Measurements from ENCODE around the gene NAPSA.
"Not testable (repeated sequence)": the region's sequence is repeated elsewhere in the genome, so short reads cannot be mapped to it uniquely, and the experiment has no call there.

NAPSA gene

DNA sequence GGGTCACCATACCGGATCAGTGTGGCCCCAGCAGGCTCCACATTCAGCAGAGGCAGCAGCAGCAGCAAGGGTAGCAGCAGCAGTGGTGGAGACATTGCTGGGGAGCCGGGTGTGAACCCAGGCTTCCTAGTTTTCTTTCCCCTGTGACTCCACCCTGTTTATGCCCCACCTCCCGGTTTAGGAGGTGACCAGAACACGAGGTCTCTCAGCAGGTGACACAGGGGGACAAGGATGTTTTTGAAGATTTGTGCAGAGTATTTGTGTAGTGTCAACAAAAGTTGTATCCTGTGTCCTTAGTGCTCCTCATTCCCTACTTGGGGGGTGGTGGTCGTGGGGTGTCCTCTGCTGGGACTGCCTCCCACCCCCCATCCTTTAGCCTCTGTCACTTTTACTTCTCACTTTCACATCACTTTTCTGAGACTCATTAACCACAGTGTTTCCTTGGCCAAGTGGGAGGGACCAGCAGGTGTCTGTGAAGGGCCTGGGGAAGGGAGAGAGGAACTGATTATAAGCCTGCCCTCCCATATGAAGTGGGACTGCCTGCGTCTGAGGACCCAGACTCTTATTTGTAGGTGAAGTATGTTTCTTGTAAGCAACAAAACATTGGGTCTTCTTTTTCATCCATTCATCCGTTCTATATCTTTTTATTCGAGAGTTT lies 20.6 kb downstream of the NAPSA start:
- H3K27ac ChIP-seq (ENCODE audit: low read depth in 2 of 2, low read length in 2 of 2): no peak overlapping the region
- H3K4me3 ChIP-seq (ENCODE audit: low read length in 2 of 2): peak overlapping the region in 1 of 2 donors; percentile 48

DNA sequence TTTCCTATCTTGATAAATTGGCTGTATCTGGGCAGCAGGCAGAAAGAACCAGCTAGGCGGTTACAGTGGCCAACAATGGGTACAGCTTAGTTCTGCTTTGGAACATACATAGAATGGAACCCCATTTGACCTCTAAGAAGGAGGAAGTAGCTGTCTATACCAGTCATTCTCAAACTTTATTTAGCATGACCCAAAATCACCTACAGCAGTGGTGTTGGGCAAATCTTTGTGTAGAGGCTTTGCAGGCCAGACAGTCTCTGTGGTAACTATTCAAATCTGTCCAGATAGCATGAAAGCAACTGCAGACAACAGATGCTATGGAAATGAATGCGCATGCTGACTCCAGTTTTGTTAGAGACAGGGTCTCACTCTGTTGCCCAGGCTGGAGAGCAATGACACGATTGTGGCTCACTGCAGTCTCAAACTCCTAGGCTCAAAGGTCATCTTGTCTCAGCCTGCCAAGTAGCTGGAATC lies 24.3 kb downstream of the NAPSA start:
- no peak overlapping the region for H3K4me3 ChIP-seq (ENCODE audit: low read length in 2 of 2)

More for the DNA sequence above, 20.6 kb downstream of the NAPSA start:
- H3K9me3 ChIP-seq (ENCODE audit: control insufficient read depth in 2 of 2, low read length in 2 of 2): peaks cover 5% of the 10 kb centered on the region in 2 donors
- H3K27me3 ChIP-seq (ENCODE audit: control insufficient read depth in 2 of 2, insufficient read depth in 2 of 2, low read length in 2 of 2): no peaks in the 10 kb centered on the region
- H3K9ac ChIP-seq (ENCODE audit: low read depth in 1 of 2, low read length in 2 of 2): peak overlapping the region in 1 of 2 donors; percentile 47
- no peaks in the 10 kb centered on the region for H3K4me1 ChIP-seq (ENCODE audit: control insufficient read depth in 2 of 2, insufficient read depth in 2 of 2, low read length in 2 of 2)
- H3K36me3 ChIP-seq (ENCODE audit: control insufficient read depth in 2 of 2, insufficient read depth in 2 of 2, low read length in 2 of 2): no peaks in the 10 kb centered on the region

DNA sequence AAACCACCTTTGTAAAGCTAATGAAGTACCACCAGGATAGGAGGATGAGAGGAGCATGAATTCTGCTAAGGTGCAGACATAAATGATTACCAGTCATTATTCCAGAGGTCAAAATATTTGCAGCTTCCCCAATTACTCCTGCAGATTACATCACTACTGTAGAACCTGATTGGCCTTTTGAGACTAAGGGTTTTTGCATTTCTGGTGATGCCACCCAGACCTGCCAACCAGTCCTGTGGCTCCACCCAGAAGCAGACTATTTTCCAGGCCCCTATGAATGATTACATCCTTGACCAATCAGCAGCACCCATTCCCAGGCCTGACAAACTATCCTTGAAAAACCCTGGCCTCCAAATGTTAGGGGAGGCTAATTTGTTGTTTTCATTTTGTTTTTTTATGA lies 25.1 kb downstream of the NAPSA start:
- Histone ChIP-seq H3K4me1 (ENCODE audit: control insufficient read depth in 2 of 2, insufficient read depth in 2 of 2, low read length in 2 of 2) (no peaks in the 10 kb centered on the region), H3K27me3 (ENCODE audit: control insufficient read depth in 2 of 2, insufficient read depth in 2 of 2, low read length in 2 of 2) (no peaks in the 10 kb centered on the region), H3K4me3 (ENCODE audit: low read length in 2 of 2) (no peak overlapping the region), H3K9me3 (ENCODE audit: control insufficient read depth in 2 of 2, low read length in 2 of 2) (peaks cover 5% of the 10 kb centered on the region in 2 donors), H3K9ac (ENCODE audit: low read depth in 1 of 2, low read length in 2 of 2) (no peak overlapping the region), H3K27ac (ENCODE audit: low read depth in 2 of 2, low read length in 2 of 2) (no peak overlapping the region), H3K36me3 (ENCODE audit: control insufficient read depth in 2 of 2, insufficient read depth in 2 of 2, low read length in 2 of 2) (no peaks in the 10 kb centered on the region)

More for the DNA sequence above, 24.3 kb downstream of the NAPSA start:
- Histone ChIP-seq H3K9ac (ENCODE audit: low read depth in 1 of 2, low read length in 2 of 2) (no peak overlapping the region), H3K36me3 (ENCODE audit: control insufficient read depth in 2 of 2, insufficient read depth in 2 of 2, low read length in 2 of 2) (no peaks in the 10 kb centered on the region), H3K27ac (ENCODE audit: low read depth in 2 of 2, low read length in 2 of 2) (no peak overlapping the region), H3K27me3 (ENCODE audit: control insufficient read depth in 2 of 2, insufficient read depth in 2 of 2, low read length in 2 of 2) (no peaks in the 10 kb centered on the region), H3K4me1 (ENCODE audit: control insufficient read depth in 2 of 2, insufficient read depth in 2 of 2, low read length in 2 of 2) (no peaks in the 10 kb centered on the region), H3K9me3 (ENCODE audit: control insufficient read depth in 2 of 2, low read length in 2 of 2) (peaks cover 5% of the 10 kb centered on the region in 2 donors)

DNA sequence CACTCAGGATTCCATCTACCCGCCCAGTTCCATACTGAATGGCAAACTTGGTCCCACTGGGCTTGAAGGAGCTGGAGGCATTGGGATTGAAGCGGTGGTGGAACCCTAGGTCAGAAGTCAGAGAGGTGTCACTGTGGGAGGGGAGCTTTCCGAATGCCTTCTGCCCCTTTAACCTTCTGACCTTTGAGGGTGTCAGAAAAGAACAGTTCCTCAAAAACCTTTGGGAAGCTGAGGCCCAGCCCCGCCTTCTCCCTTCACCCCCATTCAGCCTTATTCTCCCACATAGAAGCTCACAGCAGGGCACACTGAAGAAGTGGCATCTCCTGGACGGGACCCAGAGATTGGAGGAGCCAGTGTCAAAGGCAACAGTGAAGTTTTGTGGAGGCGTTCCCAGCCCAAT lies 28.4 kb downstream of the NAPSA start:
- H3K9ac ChIP-seq (ENCODE audit: low read depth in 1 of 2, low read length in 2 of 2); H3K36me3 ChIP-seq (ENCODE audit: control insufficient read depth in 2 of 2, insufficient read depth in 2 of 2, low read length in 2 of 2); H3K27me3 ChIP-seq (ENCODE audit: control insufficient read depth in 2 of 2, insufficient read depth in 2 of 2, low read length in 2 of 2); H3K9me3 ChIP-seq (ENCODE audit: control insufficient read depth in 2 of 2, low read length in 2 of 2); H3K27ac ChIP-seq (ENCODE audit: low read depth in 2 of 2, low read length in 2 of 2); H3K4me3 ChIP-seq (ENCODE audit: low read length in 2 of 2): not testable (repeated sequence)
- peaks cover 13 to 14% of the 10 kb centered on the region in 2 donors for H3K4me1 ChIP-seq (ENCODE audit: control insufficient read depth in 2 of 2, insufficient read depth in 2 of 2, low read length in 2 of 2)

DNA sequence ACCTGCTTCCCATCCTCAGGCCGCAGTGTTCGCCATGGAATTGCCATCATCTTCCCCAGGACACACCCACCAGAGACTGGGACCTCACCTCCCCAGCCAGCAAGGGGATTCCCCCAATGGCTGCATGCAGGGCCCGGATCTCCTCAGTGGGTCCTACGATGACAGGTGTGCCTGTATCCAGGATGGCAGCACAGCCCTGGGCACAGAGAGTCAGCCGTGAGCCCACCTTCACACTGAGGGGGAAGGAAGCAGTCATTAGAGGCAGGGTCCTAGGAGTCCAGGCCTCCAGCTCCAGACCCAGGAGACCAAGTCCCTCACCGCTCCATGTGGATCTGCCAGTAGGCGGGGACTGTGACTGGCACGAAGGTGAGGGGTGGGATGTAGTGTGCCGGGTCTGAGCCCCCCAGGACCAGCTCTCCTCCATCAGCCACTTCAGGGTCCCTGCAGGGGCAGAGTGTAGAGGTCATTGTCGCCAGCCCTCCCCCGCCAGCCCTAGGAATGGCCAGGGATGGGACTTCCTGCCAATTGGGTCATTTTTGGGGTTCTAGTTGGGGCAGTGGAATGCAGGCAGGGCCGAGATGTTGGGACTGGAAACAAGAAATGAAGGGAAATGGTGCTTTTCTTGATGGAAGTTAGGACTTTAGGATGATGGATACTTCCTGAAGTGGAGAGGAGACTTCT lies 30.6 kb downstream of the NAPSA start:
- Histone ChIP-seq H3K27me3 (ENCODE audit: control insufficient read depth in 2 of 2, insufficient read depth in 2 of 2, low read length in 2 of 2) (peaks cover 8 to 18% of the 10 kb centered on the region in 2 donors), H3K36me3 (ENCODE audit: control insufficient read depth in 2 of 2, insufficient read depth in 2 of 2, low read length in 2 of 2) (no peaks in the 10 kb centered on the region), H3K27ac (ENCODE audit: low read depth in 2 of 2, low read length in 2 of 2) (no peak overlapping the region), H3K9me3 (ENCODE audit: control insufficient read depth in 2 of 2, low read length in 2 of 2) (no peaks in the 10 kb centered on the region), H3K4me1 (ENCODE audit: control insufficient read depth in 2 of 2, insufficient read depth in 2 of 2, low read length in 2 of 2) (peaks cover 17% of the 10 kb centered on the region in 2 donors), H3K4me3 (ENCODE audit: low read length in 2 of 2) (no peak overlapping the region), H3K9ac (ENCODE audit: low read depth in 1 of 2, low read length in 2 of 2) (no peak overlapping the region)

DNA sequence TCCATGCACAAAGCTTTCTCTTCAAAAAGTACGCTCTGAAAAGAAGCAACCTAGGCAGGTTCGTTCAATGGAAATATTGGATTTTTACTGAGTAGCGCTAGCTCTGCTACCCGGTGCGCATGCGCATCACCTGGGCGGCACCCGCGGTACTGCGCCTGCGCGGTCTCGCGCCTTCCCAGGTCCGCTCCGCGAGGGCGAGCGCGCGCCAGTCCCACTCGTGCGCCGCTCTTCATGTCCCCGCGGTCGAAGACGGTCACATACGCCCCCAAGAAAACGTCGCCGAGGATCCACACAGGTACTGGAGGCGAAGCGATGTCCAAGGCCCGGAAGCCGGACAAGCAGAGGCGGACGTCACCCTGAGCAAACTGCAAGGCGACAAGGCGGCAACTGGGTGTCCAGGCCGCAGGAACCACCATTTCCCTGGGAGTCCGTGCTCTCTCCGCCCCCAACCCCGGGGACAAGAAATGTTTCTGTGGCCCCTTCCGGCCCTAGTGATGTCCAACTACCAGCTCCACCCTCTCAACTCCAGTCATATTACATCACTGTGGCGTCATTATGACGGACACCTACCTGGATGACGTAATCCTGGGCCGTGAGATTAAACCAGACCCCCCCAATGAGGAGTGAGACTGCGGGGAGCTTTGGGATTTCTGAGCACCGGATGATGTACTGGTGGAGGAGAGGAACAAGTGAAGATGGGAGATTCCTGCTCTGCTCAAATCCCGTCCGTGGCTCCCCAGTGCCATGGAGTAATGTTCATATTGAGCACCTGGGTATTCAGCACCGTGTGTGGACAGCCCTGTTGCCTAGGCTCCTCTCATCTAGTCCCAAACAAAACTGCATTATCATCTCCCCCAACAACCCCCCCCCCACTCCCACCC lies 31.5 kb downstream of the NAPSA start:
- peaks cover 20 to 22% of the 10 kb centered on the region in 2 donors for H3K4me1 ChIP-seq (ENCODE audit: control insufficient read depth in 2 of 2, insufficient read depth in 2 of 2, low read length in 2 of 2)
- H3K4me3 ChIP-seq (ENCODE audit: low read length in 2 of 2): peak overlapping the region; percentile 68 to 86
- H3K9me3 ChIP-seq (ENCODE audit: control insufficient read depth in 2 of 2, low read length in 2 of 2): no peaks in the 10 kb centered on the region
- H3K36me3 ChIP-seq (ENCODE audit: control insufficient read depth in 2 of 2, insufficient read depth in 2 of 2, low read length in 2 of 2): no peaks in the 10 kb centered on the region
- H3K27ac ChIP-seq (ENCODE audit: low read depth in 2 of 2, low read length in 2 of 2): peak overlapping the region; percentile 7 to 58
- H3K9ac ChIP-seq (ENCODE audit: low read depth in 1 of 2, low read length in 2 of 2): peak overlapping the region; percentile 46 to 72
- peaks cover 8 to 20% of the 10 kb centered on the region in 2 donors for H3K27me3 ChIP-seq (ENCODE audit: control insufficient read depth in 2 of 2, insufficient read depth in 2 of 2, low read length in 2 of 2)

DNA sequence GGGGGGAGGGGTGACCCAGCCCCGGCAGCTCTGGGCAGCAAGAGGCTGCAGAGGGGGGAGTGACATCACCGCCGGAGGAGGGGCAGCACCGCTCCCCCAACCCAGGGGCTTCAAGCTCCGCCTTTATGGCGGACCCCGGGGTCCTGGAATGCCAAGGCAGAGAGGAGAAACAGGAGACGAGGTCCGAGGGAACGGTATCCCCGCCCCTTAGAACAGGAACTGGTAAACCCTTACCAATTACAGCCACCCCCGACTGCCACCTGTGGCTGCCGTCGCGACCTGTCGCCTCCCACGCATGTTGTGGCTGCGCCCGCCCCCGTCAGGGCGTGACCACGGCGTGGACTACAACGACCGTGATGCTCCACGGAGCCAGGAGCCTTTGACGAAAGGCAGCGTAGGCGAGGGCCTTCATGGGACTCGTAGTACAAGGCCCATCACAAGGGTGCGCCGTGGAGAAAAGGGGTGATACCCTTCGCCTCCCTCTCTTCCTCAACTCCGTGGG lies 32.2 kb downstream of the NAPSA start:
- Histone ChIP-seq H3K9ac (ENCODE audit: low read depth in 1 of 2, low read length in 2 of 2) (peak overlapping the region in 1 of 2 donors; percentile 72), H3K27me3 (ENCODE audit: control insufficient read depth in 2 of 2, insufficient read depth in 2 of 2, low read length in 2 of 2) (peaks cover 8 to 20% of the 10 kb centered on the region in 2 donors), H3K4me3 (ENCODE audit: low read length in 2 of 2) (peak overlapping the region; percentile 68 to 86), H3K9me3 (ENCODE audit: control insufficient read depth in 2 of 2, low read length in 2 of 2) (no peaks in the 10 kb centered on the region), H3K27ac (ENCODE audit: low read depth in 2 of 2, low read length in 2 of 2) (peak overlapping the region; percentile 7 to 58), H3K4me1 (ENCODE audit: control insufficient read depth in 2 of 2, insufficient read depth in 2 of 2, low read length in 2 of 2) (peaks cover 20 to 24% of the 10 kb centered on the region in 2 donors), H3K36me3 (ENCODE audit: control insufficient read depth in 2 of 2, insufficient read depth in 2 of 2, low read length in 2 of 2) (no peaks in the 10 kb centered on the region)

DNA sequence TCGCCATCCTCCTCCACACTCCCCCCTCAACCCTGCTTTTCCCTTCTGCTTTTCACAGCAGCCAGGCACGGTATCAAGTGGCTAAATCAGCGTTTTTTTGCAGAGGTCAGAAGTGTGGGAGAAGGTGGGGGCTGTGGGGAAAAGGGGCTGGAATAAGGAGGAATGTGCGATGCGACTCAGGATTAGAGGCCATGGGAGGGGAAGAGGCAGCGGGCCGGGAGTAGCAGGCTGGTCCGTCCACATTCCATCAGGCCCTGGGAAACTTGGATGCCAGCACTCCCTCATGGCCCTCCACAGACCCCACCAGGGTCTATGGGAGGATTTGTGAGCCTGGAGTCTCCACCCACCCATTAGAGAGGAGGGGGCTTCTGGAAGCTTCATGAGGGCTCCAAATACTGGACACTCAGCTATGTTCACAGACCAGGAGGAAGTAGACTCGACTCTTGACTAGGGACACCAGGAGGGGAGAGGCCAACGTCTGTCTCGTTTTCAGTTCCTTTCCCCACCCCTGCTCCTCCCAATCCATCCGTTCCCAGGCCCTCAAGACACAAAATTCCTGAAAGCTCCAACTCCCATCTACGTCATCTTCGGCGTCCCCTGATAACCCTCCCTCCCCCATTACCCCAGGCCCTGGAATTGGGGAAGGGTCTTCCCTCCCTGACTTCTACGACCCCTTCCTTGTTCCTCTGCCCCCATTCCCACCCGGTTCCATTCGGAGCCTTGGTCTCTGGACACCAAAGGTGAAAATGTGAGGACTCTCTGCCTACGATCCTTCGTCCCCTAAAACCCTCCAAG lies 33.0 kb downstream of the NAPSA start:
- Histone ChIP-seq H3K27ac (ENCODE audit: low read depth in 2 of 2, low read length in 2 of 2) (peak overlapping the region; percentile 4 to 58), H3K36me3 (ENCODE audit: control insufficient read depth in 2 of 2, insufficient read depth in 2 of 2, low read length in 2 of 2) (no peaks in the 10 kb centered on the region), H3K4me1 (ENCODE audit: control insufficient read depth in 2 of 2, insufficient read depth in 2 of 2, low read length in 2 of 2) (peaks cover 20 to 24% of the 10 kb centered on the region in 2 donors), H3K27me3 (ENCODE audit: control insufficient read depth in 2 of 2, insufficient read depth in 2 of 2, low read length in 2 of 2) (peaks cover 12 to 25% of the 10 kb centered on the region in 2 donors), H3K9ac (ENCODE audit: low read depth in 1 of 2, low read length in 2 of 2) (no peak overlapping the region), H3K4me3 (ENCODE audit: low read length in 2 of 2) (peak overlapping the region in 1 of 2 donors; percentile 31), H3K9me3 (ENCODE audit: control insufficient read depth in 2 of 2, low read length in 2 of 2) (no peaks in the 10 kb centered on the region)

DNA sequence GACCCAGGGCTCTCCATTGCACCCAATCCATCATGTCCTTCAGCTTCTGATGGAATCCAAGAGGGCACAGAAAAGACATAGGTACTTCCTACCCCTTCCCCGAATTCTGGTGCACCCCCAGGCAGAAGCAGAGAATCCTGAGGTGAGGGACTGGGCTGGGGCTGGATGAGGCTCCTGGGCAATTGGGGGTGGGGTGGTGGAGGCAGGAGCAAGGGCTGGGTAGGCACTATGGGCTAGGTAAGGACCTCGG lies 33.5 kb downstream of the NAPSA start:
- H3K4me3 ChIP-seq (ENCODE audit: low read length in 2 of 2): no peak overlapping the region
- peaks cover 17 to 31% of the 10 kb centered on the region in 2 donors for H3K27me3 ChIP-seq (ENCODE audit: control insufficient read depth in 2 of 2, insufficient read depth in 2 of 2, low read length in 2 of 2)
- H3K4me1 ChIP-seq (ENCODE audit: control insufficient read depth in 2 of 2, insufficient read depth in 2 of 2, low read length in 2 of 2): peaks cover 20 to 24% of the 10 kb centered on the region in 2 donors

More for the DNA sequence above, 33.5 kb downstream of the NAPSA start:
- Histone ChIP-seq H3K9me3 (ENCODE audit: control insufficient read depth in 2 of 2, low read length in 2 of 2) (no peaks in the 10 kb centered on the region), H3K27ac (ENCODE audit: low read depth in 2 of 2, low read length in 2 of 2) (peak overlapping the region in 1 of 2 donors; percentile 23), H3K9ac (ENCODE audit: low read depth in 1 of 2, low read length in 2 of 2) (no peak overlapping the region), H3K36me3 (ENCODE audit: control insufficient read depth in 2 of 2, insufficient read depth in 2 of 2, low read length in 2 of 2) (no peaks in the 10 kb centered on the region)

All from mucosa of rectum (tissue), 2 donors.